GM19468 (cell line): ENCODE data around the gene EMC6.

ENCODE experiments used
- ATAC-seq: cut with Tn5 transposase; IDR thresholded peaks from one replicate; pipeline ENCODE4 v1.9.1; 2021; ENCODE audit warnings: mild to moderate bottlenecking, moderate library complexity, moderate number of reproducible peaks; ENCODE audit not compliant: unreplicated experiment; ENCODE audit errors: extremely low read depth

EMC6 gene

GRCh38 chr17:3647769-3648555 lies 20.6 kb upstream of the EMC6 start:
- no peak for ATAC-seq

DNA sequence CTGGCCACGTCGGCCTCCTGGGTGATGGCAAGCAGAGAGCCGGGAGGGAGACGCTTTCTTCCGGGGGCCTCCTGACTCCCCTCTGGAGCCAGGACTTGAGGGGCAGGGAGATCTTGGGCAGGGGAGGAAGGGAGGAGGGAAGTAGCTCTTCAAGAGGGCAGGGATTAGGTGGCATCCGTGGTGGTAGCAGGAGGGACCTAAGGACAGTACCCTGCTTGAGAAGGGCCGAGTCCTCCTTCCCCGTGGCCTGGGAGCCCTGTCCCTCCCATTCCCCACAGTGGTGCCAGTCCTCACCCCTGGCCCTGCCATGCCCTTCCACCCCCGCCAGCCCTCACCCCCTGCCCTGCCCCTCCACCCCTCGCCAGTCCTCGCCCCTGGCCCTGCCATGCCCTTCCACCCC lies 12.8 kb upstream of the EMC6 start:
- no peak for ATAC-seq

GRCh38 chr17:3656353-3656752 lies 12.3 kb upstream of the EMC6 start:
- ATAC-seq = no peak

DNA sequence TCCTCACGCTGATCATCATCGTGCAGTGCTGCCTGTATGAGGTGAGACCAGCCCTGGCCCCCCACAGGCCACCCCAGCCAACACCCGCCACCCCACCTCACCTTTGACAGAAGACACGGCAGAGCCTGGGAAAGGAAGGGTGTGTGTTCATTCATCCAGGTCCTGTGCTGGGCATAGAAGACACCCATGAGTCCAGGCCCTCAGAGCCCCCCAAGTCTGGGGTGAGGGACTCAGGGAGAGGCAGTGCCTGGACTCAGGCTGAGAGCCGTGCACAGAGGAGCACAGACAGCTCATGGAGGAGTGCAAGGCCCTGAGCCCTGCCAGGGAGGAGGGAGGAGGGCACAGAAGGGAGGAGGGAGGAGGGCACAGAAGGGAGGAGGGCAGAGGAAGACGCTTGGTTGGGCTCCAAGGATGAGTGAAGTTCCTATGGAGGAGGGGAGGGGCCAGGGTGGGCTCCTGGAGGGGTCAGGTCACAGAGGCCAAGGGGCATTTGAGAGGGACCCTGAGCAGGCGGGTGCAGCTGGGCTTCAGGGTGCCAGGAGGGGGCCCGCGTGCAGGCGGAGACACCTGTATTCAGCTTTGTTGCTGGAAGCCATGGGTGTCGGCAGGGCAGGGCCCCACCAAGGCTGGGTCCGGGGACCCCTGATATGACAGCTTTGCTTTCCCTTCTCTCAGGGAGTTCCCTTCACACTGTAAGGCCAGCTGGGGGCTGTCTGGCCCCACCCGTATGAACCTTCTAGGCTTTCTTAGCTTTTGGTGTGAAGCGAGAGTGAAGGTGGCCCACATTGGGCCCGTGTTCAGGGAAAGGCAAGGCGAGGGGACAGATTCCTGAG lies 11.6 kb upstream of the EMC6 start:
- ATAC-seq = no peak

GRCh38 chr17:3657588-3657869 lies 11.1 kb upstream of the EMC6 start:
- ATAC-seq = no peak

DNA sequence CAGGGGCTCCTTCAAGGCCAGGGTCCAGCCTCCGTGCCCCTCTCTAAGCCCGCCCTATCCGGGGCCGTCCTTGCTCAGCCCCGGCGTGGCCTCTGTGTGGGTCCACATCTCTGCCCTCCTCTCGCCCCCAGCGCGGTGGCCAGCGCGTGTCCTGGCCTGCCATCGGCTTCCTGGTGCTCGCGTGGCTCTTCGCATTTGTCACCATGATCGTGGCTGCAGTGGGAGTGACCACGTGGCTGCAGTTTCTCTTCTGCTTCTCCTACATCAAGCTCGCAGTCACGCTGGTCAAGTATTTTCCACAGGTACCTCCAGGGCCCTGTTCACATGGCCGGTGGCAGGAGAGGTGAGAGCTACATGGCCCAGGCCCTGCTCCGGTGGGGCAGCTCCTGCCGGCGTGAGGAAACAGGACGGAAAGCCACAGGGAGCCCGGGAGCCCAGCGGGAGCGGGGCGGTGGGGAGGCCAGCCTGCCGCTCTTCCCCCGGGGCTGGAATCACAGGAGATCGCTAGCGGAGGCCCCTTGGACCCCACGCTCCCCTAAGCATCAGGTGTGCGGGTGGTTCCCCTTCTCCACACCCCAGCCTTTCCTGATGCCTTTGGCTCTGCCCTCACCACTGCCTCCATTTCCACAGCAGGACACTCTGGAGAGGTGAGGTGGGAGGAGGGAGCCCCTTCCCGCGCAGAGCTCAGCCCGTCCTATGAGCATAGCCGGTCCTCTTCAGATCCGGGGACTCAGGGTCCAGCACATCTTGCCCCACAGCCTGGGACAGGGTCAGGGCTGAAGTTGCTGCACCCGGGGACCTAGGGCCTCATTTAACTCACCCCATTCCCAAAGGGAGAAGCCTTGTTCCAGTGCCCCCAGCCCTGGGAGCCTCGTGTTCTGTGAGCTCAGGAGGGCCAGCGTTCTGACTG lies 10.5 kb upstream of the EMC6 start:
- ATAC-seq = no peak

- ATAC-seq = no peak
Observed at GRCh38 chr17:3658784-3659449, 9.7 kb upstream of the EMC6 start.

DNA sequence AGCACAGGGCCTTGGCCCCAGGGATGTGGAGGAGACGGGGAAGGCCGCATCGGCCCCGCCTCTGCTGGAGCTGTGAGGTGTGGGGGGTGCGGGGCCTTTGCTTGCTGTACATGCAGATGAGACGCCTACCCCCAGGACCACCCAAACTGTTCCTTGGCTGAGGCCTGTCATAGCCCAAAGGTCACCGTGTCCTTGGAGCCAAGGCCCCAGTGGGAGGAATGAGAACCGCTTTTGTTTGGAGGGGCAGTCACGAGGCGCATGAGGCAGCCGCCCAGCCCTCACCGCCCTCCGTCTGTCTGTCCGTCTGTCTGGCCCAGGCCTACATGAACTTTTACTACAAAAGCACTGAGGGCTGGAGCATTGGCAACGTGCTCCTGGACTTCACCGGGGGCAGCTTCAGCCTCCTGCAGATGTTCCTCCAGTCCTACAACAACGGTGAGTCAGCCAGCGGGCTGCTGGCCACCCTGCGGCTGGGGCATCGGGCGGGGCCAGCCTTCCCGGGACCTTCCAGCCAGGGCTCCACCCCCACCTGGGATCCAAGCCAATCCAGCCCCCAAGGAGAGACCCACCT lies 9.0 kb upstream of the EMC6 start:
- no peak for ATAC-seq

GRCh38 chr17:3660311-3660891 lies 8.2 kb upstream of the EMC6 start:
- ATAC-seq = no peak

- no peak for ATAC-seq
Observed at GRCh38 chr17:3663102-3664011, 5.3 kb upstream of the EMC6 start.

DNA sequence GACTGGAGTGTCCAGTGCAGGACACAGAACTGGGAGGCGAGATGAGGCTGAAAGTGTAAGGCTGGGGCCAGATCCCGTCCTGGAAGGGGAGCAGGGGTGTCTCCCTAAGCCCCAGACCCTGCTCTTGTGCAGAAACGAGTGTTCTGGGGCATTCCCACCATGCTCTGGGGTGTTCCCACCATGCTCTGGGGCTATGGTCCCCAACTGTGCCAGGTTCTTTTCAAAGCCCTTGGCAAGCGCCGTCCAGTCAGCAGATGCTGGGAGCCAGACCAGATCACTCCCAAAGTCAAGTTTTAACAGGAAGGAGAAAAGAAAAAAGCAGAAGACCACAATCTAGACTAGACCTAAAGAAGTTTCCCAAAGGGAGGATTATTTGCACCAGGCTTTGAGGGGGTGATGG lies 2.8 kb upstream of the EMC6 start:
- no peak for ATAC-seq

GRCh38 chr17:3666516-3666915 lies 2.1 kb upstream of the EMC6 start:
- no peak for ATAC-seq

- no peak for ATAC-seq
Observed at GRCh38 chr17:3667366-3668278, 990 bp upstream of the EMC6 start.

DNA sequence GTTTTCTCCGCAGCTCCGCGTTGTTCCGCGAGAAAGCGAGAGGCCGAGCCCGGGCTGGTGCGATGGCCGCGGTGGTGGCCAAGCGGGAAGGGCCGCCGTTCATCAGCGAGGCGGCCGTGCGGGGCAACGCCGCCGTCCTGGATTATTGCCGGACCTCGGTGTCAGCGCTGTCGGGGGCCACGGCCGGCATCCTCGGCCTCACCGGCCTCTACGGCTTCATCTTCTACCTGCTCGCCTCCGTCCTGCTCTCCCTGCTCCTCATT lies 404 bp downstream of the EMC6 start:
- no peak for ATAC-seq

GRCh38 chr17:3669548-3669947 lies 936 bp downstream of the EMC6 start:
- no peak for ATAC-seq

DNA sequence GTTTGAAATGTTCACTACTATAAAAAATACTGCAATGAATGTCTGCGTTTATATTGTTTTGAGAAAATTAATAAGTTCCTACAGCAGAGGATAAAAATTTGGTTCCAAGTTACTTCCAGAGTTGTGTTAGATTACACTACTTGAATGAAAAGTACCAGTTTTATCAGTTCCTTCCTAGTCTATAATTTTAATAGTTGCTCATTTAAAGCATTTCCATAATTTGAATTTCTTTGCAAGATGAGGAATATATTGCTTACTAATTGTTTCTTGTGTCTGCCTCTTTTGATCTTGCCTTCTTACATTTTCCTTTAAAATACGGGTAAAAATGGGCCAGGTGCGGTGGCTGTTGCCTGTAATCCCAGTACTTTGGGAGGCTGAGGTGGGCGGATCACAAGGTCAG lies 4.0 kb downstream of the EMC6 start:
- no peak for ATAC-seq

DNA sequence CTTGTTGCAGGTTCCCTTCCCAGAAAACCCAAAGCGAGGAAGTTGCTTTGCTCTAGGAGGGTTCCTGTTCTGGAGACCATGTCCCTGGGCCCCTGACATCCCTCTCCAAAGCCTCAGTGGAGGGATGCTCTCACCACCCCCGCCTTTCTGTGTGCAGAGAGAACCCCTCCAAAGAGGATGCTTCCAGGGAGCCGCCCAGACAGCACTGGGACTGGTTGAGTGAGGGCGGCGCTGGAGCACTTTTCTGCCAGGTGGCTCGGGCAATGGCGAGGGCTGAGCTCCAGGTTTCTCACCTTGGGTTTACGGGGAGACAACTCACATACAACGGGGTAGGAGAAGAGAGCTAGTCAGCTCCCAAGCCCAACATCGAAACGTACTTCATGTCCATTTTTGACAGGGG lies 7.3 kb downstream of the EMC6 start:
- ATAC-seq = no peak
